ENCODE results near the gene GFOD1. TPM values are rescaled to one million over a fixed set of nuclear protein-coding genes. Genes with fewer than 3 reads are reported as not detected.

Gene GFOD1
- total RNA-seq, 1 experiment from 2014 or later, result 6.1 TPM

DNA sequence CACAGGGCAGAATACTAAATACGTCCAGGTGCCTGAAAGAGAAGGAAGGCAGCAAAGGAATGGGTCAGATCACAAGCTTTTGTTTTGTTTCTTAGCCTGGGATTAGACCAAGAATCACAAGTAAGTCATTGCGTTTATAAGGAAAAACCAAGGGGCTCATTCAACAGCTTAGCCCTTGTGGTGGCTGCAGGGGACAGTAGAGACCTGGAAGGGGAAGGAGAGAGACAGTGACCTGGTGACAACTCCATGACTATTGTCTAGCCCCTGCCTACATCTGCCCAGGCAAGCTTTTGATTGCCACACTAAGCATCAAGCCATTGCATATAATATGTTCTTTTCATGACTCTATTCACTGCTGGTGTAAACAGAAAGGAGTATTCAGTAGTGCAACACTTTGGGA lies 128.9 kb downstream of the GFOD1 start:
- Histone ChIP-seq H3K4me2 (ENCODE audit: insufficient read depth, insufficient read length, low read length) (no peak overlapping the region), H3K79me2 (ENCODE audit: insufficient read depth, low read length) (no peaks in the 10 kb centered on the region), H3K27me3 (ENCODE audit: insufficient read depth, low read length) (no peaks in the 10 kb centered on the region), H3K23me2 (ENCODE audit: insufficient read length, low read depth, low read length, poor library complexity, severe bottlenecking) (no peaks in the 10 kb centered on the region), H2BK5ac (ENCODE audit: insufficient read length, low read length) (no peak overlapping the region), H4K20me1 (ENCODE audit: control insufficient read depth, insufficient read depth, insufficient read length) (no peaks in the 10 kb centered on the region), H3K4ac (ENCODE audit: low read depth, low read length) (no peak overlapping the region), H2AFZ (ENCODE audit: low read length) (no peak overlapping the region), H3K9ac (ENCODE audit: extremely low read depth, insufficient read length, low read length) (no peak overlapping the region), H3K79me1 (ENCODE audit: insufficient read depth, low read depth, low read length, poor library complexity, severe bottlenecking) (no peaks in the 10 kb centered on the region), H2BK20ac (ENCODE audit: low read depth, low read length, poor library complexity, severe bottlenecking) (no peak overlapping the region), H3K23ac (ENCODE audit: insufficient read length, low read depth, low read length) (no peak overlapping the region), H3K27ac (ENCODE audit: insufficient read length, low read depth, low read length) (no peak overlapping the region), H3K18ac (ENCODE audit: insufficient read length, low read depth, low read length) (no peak overlapping the region), H3K56ac (ENCODE audit: insufficient read length, low read depth, low read length) (no peak overlapping the region), H2BK12ac (ENCODE audit: insufficient read length, low read depth, low read length) (no peak overlapping the region), H4K5ac (ENCODE audit: insufficient read length, low read depth, low read length) (no peak overlapping the region), H2BK120ac (ENCODE audit: low read depth, low read length, poor library complexity, severe bottlenecking) (no peak overlapping the region), H3T11ph (ENCODE audit: low read length) (no peak overlapping the region), H2BK15ac (ENCODE audit: low read depth, low read length) (no peak overlapping the region), H3K14ac (ENCODE audit: insufficient read depth, low read length) (no peak overlapping the region), H3K4me1 (ENCODE audit: insufficient read depth, low read length) (peaks cover 3% of the 10 kb centered on the region; the same call in 1 of the 2 replicates), H4K91ac (ENCODE audit: insufficient read length, low read depth, low read length) (no peak overlapping the region), H4K8ac (replicated peaks; ENCODE audit: insufficient read length, low read depth, low read length) (no peak overlapping the region), H2AK5ac (ENCODE audit: insufficient read length, low read length) (no peak overlapping the region), H3K9me3 (ENCODE audit: control insufficient read depth, low read depth, low read length) (no peaks in the 10 kb centered on the region)
- H3K27ac Mint-ChIP-seq, result peak overlapping the region; percentile 61 to 79 (median 62); a peak in 4 of 7 replicates
- WGBS (ENCODE audit: extremely low coverage, insufficient read length, low lambda C conversion rate), result no CpG with 5 or more reads among the region's 2 CpGs
- no peak for DNase-seq
- no peaks in the 10 kb centered on the region for H3K27me3 Mint-ChIP-seq (ENCODE audit: low read depth)
- H3K4me3 Mint-ChIP-seq, result no peak overlapping the region
- TF ChIP-seq, protein P1, sequence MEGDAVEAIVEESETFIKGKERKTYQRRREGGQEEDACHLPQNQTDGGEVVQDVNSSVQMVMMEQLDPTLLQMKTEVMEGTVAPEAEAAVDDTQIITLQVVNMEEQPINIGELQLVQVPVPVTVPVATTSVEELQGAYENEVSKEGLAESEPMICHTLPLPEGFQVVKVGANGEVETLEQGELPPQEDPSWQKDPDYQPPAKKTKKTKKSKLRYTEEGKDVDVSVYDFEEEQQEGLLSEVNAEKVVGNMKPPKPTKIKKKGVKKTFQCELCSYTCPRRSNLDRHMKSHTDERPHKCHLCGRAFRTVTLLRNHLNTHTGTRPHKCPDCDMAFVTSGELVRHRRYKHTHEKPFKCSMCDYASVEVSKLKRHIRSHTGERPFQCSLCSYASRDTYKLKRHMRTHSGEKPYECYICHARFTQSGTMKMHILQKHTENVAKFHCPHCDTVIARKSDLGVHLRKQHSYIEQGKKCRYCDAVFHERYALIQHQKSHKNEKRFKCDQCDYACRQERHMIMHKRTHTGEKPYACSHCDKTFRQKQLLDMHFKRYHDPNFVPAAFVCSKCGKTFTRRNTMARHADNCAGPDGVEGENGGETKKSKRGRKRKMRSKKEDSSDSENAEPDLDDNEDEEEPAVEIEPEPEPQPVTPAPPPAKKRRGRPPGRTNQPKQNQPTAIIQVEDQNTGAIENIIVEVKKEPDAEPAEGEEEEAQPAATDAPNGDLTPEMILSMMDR (conservative IDR thresholded peaks at IDR 0.05), result no peak
- peaks cover 41 to 45% of the 10 kb centered on the region in 2 experiments for H3K4me1 Mint-ChIP-seq
- H3K9me3 Mint-ChIP-seq, result no peaks in the 10 kb centered on the region
- no peaks in the 10 kb centered on the region for H3K36me3 Mint-ChIP-seq (ENCODE audit: insufficient read depth in 1 of 3, low read depth in 3 of 3)
